NOMO-1 (cell line): ENCODE data around the gene RPRD1B.
"Not testable (repeated sequence)": the region's sequence is repeated elsewhere in the genome, so short reads cannot be mapped to it uniquely, and the experiment has no call there.

ENCODE experiments used
- DNase-seq, 2 experiments: peaks; one replicate each; lab custom pipeline; 2025; ENCODE audit not compliant: unreplicated experiment in 2 of 2; lab: John Stamatoyannopoulos, UW

Gene RPRD1B

DNA sequence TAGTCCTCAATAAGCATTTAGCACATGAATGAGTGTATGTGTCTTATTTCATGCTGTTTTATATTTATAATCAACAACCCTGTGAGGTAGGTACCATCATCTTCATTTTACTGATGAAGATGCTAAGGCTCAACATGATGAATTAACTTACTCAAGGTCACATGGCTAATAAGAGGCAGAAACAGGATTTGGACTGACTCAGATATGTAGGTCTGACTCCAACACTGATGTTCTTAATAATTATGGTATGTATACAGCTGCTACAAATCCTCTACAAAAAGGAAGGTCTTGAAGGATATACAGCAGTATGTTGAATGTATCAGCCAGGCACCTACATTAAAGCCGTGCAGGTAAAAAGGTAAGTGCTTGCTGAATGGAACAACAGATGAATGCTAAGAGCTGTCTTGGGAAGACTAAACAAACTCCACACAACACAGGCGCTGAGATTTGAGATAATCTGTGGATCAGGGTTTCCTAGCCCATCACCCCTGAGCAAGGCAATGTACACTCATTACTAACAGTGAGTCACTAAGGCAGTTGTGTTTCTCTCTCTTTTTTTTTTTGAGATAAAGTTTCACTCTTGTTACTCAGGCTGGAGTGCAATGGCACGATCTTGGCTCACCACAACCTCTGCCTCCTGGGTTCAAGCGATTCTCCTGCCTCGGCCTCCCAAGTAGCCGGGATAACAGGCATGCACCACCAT, 32.2 kb upstream of the RPRD1B start:
- no peak for DNase-seq

DNA sequence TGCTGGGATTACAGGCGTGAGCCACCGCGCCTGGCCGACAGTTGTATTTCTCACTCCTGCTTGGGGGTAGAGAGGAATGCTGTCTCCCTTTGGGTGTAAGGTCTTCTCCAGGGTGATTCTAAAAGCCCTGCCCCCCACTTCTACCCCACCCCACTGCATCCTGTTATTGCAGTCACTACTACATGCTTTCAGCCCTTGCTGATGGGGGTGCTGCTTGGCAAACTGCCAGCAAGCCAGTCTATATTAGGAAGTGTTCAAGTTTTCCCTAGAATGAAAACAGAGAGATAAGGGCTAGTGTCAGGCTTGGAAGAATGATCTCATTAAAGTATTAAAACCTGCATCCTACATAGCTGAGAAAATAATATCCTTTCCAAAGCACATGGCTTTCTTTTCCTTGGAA, 31.6 kb upstream of the RPRD1B start:
- no peak for DNase-seq

DNA sequence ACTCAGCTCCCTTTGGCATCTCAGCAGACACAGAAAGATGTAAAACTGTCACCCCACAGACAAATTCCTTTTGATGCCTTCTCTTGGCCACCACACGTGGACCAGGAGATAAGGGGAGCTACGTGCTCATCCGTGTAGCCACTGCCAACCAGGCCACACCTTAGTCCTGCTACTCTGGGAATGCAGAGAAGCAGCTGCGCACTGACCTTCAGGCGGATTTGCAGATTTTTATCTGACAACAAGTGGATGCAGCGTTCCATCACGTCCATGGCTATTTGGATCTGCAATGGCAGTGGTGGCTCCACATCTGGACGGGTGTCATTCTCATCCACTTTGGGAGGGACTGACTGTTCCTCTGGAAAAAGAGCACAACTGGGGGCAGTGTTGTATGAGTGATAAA, 31.1 kb upstream of the RPRD1B start:
- no peak for DNase-seq

DNA sequence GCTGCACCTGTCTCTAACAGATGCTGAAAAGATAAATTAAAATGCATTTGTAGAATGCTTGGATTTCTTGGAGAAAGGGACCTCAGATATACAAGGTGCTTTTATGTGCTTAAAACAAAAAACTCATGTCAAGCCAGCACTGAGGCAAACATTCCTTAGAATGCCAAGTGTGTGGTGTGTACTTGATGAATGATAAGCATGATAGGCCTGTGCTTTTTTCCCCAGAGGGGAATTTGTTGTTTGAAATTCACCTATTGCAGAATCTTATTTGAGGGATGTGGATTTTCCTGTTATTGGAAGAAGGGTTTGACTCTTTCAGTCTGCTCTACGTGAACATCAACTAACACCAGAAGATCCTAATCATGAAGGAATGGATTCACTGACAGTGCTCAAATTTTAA, 29.1 kb upstream of the RPRD1B start:
- no peak for DNase-seq

DNA sequence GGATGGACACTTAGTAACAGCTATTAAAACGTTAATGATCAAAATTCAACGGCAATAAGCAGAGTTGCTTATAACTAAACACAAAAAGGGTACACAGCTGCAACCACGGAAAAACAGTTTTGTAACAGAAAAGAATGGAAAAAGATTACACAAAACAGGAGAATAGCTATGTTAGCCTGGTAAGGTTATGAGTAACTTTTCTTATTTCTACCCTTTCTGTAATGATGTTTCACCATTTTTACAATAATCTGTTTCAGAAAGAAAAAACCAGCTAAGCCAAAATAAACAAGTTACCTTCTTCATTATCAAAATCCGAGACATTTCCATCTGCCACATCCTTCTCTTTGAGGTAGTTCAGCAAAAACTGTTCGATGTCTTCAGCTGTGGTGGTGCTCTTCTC, 27.6 kb upstream of the RPRD1B start:
- DNase-seq: no peak

DNA sequence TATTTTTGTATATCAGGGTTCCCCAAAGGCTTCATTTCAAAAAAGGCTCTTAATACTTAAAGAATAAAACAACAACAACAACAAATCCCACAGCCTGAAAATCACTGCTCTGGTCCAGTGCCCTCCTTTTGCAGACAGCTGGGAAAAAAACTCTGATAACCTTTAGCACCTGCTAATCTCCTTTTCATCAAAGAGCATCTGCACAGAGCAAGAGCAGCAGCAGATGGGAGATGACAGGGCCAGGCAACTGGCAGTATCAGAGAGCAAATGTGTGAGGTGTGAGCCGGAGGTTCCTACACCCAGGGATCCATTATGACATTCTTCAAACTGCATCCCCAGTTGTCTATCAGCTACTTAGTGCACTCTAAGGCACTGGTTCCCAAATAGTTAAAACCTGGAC, 26.0 kb upstream of the RPRD1B start:
- DNase-seq: no peak

DNA sequence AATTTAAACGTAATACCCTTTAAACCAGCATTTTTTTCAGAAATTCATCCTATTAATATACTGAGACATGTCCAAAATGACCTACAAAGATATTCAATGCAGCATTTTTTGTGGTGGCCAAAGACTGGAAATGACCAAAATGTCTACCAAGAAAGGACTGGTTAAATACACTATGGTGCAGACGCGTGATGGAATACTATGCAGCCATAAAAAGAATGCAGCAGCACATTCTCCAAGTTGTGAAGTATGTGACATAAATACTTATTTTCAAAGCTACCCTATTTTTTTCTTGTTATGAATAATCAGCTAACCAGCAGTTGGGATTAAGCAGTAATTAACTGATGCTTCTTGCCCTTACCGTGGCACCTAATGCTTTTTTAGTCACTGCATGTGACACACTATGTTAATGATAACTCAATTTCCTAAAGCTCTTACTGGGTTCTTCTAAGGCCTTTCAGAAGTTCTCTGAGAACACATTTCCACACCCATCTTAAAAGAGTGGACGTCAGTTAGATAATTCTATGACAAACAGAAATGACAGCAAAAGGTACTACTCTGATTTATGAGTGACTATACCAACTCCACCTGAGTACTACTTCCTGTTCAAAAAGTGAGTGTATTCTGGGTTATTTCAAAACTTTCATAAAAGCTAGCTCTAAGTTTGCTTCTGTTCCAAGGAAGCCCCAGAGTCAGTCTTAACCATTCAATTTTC, 25.2 kb upstream of the RPRD1B start:
- no peak for DNase-seq

DNA sequence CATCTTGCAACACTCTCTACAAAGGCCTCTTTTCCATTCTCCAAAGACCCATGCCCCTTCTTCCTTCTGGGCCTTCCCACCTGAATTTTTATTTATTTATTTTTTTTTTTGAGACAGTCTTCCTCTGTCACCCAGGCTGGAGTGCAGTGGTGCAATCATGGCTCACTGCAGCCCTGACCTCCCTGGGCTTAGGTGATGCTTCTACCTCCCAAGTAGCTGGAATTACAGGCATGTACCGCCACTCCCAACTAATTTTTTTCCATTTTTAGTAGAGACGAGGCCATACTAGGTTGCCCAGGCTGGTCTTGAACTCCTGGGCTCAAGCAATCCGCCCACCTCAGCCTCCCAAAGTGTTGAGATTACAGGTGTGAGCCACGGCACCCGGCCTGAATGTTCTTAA, 24.1 kb upstream of the RPRD1B start:
- not testable (repeated sequence) for DNase-seq

DNA sequence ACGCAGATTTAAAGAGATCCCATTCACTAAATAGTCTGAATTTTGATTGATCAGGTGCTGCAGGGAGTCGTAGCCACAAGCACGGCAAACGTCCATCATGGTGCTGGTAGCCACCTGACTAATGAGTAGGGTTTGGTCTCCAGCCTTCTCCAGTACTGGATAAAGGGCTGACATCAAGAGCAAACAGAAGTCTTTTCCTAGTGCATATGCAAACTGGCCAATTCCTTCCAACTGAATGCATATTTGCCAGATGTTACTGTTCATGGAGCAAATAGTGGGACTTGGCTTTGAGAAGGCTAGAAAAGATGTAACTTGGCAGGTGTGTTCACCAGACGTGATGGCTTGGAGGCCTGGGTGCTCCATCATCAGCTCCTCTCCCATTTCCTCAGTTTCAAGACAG, 21.9 kb upstream of the RPRD1B start:
- no peak for DNase-seq

DNA sequence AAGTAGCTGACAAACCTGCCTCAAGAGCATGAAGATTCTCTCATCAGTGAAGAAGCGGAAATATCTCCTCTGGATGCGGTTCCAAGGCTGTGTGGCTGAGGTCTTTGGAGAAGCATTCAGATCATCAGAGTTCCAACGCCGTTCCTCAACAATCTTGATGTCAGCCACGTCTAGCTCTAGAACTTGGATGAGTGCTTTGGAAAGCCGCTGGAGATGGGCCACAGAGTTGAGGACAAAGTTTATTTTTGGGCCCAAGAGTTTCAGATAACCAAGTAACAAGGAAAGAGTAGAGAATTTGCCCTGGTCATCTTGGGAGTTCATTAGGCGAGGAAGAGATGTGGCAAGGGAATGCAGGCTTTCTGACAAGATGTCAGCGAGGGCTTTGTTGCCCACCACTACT, 21.2 kb upstream of the RPRD1B start:
- no peak for DNase-seq

DNA sequence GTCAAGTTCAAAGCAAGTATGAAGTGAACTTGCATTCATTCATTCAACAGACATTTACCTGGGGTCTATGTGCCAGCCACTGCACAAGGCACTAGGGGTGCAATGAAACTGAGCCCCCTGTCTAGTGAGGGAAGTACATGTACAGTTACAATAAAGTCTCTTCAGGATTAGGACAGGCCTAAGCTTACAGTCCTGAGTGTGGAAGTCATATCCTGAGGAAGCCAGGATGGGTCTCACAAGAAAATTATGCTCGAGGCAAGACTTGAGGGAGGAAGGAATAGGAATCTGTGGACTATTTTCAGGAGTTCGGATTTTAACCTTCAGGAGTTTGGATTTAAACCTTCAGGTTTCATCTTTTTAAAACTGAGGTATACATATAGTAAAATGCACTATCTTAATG, 19.7 kb upstream of the RPRD1B start:
- no peak for DNase-seq

DNA sequence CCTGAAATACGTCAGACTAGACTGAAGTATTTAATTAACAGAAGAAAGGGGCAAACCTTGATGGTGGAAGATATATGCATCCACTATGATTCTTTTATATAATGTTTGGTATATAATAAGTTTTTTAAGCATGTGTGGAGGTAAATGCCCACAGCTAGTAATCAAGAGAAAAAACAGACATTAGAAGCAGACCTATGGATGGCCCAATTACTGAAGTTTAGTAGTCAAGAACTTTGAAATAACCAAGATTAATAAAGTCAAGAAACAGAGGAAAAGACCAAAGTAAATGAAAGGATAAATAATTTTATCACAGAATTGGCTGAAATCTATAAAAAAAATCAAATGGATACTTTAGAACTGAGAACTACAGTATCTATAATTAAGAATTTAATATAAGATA, 15.6 kb upstream of the RPRD1B start:
- no peak for DNase-seq

DNA sequence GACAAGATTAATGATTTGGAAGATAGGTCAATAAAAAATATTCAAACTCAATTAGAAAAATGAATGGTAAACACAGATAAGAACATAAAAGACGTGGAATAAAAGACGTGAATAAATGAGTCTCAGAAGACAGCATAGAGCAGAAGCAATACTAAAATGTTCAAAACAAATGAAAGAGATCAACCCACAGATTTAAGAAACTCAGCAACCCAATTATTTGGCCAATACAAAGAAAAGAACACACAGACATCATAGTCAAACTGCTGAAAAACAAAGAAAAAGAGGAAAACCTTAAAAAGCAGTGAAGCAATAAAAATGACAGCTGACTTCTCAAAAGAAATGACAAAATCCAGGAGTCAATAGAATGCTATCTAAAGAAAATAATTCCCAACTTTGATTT, 15.2 kb upstream of the RPRD1B start:
- no peak for DNase-seq

DNA sequence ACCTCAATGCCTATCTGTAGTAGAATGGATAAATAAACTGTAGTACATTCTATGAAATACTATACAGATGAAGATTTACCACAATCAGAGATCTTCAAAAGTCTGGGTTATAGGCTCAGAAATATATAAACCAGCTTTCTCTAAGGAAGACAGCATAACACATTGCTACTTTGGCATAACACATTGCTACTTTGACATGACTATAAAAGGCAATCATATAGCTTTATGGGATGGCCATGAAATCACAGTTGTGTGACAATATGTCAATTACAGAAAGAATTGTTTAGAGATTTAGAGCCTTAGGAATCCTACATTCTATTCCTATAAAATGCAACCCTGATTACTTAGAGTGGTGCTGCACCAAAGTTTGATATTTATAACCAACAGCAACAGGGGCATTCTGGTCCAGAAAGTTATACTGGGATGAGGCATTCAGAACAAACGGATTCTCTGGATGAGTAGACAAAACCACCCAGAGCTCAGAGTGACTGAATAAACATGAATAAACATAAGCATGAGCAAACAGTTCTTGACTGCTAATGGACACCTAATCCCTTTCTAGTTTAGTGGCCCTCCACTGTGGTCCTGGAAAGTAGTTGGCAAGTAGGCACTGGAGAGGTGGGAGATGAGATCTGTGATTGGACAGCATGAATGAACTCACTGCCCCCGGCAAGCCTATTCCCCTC, 12.3 kb upstream of the RPRD1B start:
- no peak for DNase-seq

DNA sequence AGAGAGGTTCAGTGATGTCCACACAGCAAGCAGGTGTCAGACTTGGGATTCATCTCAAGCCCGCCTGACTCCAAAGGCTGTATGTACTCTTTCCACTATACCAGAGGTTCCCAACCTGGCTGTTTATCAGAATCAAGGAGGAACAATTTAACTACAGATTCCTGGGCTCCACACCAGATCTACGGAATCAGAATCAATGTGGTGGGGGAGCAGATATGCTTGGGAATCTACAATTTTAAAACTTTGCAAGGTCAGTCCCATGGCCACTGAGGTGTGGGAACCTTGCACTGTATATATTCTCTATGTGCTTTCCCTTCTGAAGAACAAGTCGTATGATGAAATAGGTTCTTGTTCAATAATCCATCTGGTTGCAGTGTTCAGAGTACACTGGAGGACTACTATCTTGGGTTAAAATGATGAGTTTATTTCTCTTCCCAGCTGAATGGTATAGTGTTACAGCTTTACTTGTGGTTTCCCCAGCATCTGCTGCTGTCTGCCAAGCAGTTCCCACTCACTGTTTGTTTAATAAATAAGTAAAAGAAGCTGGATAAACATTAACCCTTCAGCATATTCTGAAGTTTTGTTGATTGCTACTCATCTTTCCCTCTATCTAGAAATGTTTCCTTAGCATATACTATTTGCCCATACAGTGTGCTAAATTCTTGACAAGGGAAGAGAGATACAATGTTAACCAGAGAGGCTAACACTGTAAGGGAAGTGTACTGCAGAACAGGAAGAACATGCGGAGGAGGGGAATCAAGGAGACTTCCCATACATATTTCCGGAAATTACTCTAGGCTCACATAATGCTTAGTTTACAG, 10.2 kb upstream of the RPRD1B start:
- DNase-seq: no peak

DNA sequence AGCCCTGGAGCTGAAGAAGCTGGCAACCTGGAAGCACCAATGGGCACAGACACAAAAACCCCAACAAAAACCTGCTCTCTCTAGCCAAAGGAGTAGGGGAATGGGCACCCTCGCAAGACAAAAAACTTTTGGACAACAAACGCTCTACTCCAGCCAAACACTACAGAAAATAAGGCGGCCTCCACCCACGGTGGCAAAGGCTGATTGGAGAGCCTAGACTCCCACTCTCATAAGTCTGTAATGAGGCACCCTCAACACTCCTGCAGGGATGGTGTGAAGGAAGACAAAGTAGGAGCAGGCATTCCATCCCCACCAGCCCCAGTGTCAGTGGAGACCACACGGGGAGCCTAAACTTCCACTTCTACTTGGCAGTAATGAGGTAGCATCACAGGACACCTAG, 9.1 kb upstream of the RPRD1B start:
- no peak for DNase-seq

DNA sequence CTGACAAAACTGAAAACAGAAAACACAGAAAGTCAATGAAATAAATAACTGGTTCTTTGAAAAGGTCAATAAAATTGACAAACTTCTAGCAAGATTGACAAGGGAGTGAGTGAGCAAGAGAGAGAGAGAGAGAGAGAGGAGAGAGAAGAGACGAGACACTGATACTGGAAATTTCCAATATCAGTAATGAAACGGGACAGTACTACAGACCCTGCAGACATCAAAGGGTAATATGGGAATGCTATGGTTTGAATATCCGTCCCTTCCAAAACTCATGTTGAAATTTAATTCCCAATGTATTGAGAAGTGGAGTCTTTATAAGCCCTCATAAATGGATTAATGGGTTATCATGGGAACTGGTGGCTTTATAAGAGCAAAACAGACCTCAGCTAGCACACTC, 4.1 kb upstream of the RPRD1B start:
- no peak for DNase-seq

DNA sequence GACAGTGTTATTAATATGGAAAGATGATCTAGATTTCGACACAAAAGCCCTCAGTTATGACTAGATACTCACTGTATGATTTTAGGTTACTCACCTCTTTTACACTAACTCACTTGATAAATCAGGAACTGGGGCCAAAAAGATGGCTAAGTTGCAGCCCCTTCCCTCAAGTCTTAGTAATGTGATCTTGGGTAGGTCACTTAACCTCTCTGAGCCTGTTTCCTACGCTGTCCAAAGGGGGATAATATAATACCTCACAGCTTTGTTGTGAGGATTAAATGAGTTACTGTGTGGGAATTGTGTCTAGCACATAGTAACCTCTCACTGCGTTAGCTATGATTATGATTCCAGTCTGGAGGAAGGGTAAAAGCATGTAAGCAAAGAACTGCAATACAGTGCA, 1.6 kb upstream of the RPRD1B start:
- DNase-seq: no peak

DNA sequence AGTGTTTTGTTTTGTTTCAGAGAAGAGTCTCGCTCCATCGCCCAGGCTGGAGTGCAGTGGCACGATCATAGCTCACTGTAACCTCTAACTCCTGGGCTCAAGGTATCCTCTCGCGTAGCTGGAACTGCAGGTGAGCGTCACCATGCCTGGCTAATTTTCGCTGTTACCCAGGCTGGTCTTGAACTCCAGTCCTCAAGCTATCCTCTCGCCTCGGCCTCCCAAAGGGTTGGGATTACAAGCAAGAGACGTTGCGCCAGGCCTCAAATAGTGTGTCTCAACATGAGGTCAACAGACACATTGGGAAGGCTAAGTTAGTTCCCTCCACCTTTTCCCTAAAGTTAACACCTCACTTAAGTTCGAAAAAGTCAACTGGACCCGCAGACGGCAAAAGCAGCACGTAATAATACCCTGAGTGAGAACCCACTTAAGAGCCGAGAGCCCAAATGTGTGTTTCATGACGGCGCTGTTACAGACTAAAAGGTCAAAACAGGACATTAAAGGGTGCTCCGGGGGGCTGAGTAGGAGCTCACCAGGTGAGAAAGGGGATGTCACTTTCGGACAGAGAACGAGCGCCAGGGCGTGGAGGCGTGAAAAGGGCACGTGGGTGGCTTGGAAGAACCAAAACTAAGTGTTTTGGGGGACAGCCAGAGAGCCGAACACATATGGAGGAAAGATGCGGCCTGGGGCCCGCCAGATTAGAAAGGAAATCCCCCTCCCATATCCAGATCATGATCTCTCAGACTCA, 789 bp upstream of the RPRD1B start:
- peak; percentile 70 to 74 for DNase-seq

DNA sequence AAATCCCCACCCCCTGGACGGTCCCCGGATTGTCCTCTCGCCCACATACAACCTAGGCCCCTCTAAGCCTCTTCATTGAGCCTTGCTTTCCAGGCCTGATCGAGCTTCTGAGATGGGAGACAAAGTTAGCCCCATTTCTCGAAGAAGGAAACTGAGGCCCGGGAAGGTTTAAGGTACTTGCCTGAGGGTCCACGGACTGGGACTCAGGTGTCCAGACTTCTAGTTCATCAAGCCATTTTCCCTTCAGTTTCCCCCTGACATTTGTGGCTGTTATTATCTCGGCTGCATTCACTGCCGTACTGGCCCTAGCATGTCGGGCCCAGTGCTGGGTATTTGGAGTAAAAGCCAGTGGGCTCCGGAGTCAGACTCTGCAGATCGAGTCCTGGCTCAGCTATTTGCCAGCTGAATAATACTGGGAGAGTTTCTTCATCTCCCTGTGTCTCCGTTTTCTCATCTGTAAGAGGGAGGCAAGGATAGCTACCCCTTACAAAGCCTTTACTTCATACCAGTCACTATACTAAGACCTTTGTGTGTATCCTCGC, 633 bp downstream of the RPRD1B start:
- peak in 1 of 2 experiments; percentile 8 for DNase-seq
